Activated naive CD8-positive, alpha-beta T cell treated with anti-CD3 and anti-CD28 coated beads, Interleukin-2, amount 10 ng/mL, durations not matched to agents 7 days and 5 days (primary cell): ENCODE measurements around the gene COL9A1. TPM values are rescaled to one million over a fixed set of nuclear protein-coding genes. Genes with fewer than 3 reads are reported as not detected.

ENCODE experiments used
- ATAC-seq: fragments of 150-1000 bp; cut with Tn5 transposase; one replicate; pipeline ENCODE4 v1.10.0; 2021; ENCODE audit warnings: low read depth, moderate library complexity
- POLR2A ChIA-PET: fragments of 350-600 bp; sonication (Branson Sonifier 250); formaldehyde crosslinking; loops from one replicate; lab custom pipeline; 2021; ENCODE audit warnings: antibody characterized with exemption; lab: Charles Lee
- DNase-seq: peaks from one replicate; pipeline ENCODE4 v3.0.0; 2021
- H3K27ac Mint-ChIP-seq: one replicate; pipeline ENCODE4 v1.8.0; 2022; ENCODE audit warnings: mild to moderate bottlenecking, mixed read lengths
- H3K27me3 Mint-ChIP-seq: one replicate; pipeline ENCODE4 v1.8.0; 2022; ENCODE audit warnings: mild to moderate bottlenecking, moderate library complexity, mixed read lengths
- H3K36me3 Mint-ChIP-seq: one replicate; pipeline ENCODE4 v1.8.0; 2021; ENCODE audit warnings: mild to moderate bottlenecking, mixed read lengths
- H3K4me1 Mint-ChIP-seq: one replicate; pipeline ENCODE4 v1.8.0; 2021; ENCODE audit warnings: mixed read lengths
- H3K4me3 Mint-ChIP-seq: one replicate; pipeline ENCODE4 v1.8.0; 2022; ENCODE audit warnings: mild to moderate bottlenecking, moderate library complexity, mixed read lengths
- H3K9me3 Mint-ChIP-seq: one replicate; pipeline ENCODE4 v1.8.0; 2021; ENCODE audit warnings: mixed read lengths
- total RNA-seq, 2 experiments: library from RNA; stranded (reverse); gene quantifications; one replicate each; pipeline ENCODE4 v1.2.3, GENCODE V29; 2021

Gene COL9A1
- total RNA-seq, 2 experiments from 2014 or later = not detected

- peaks cover 2% of the 10 kb centered on the region for H3K27me3 Mint-ChIP-seq
- ATAC-seq (no peak), DNase-seq (no peak)
- H3K36me3 Mint-ChIP-seq = no peaks in the 10 kb centered on the region
- H3K4me1 Mint-ChIP-seq = no peaks in the 10 kb centered on the region
- H3K4me3 Mint-ChIP-seq = no peak overlapping the region
- no peaks in the 10 kb centered on the region for H3K9me3 Mint-ChIP-seq
- POLR2A ChIA-PET = no interaction called here
- H3K27ac Mint-ChIP-seq = no peak overlapping the region
Measured at GRCh38 chr6:70208235-70208790, 94.6 kb downstream of the COL9A1 start.

GRCh38 chr6:70198785-70199184, 104.1 kb downstream of the COL9A1 start:
- no peak overlapping the region for H3K4me3 Mint-ChIP-seq
- H3K27ac Mint-ChIP-seq = no peak overlapping the region
- no peaks in the 10 kb centered on the region for H3K36me3 Mint-ChIP-seq
- no peaks in the 10 kb centered on the region for H3K4me1 Mint-ChIP-seq
- no peaks in the 10 kb centered on the region for H3K9me3 Mint-ChIP-seq
- peaks cover 5% of the 10 kb centered on the region for H3K27me3 Mint-ChIP-seq
- ATAC-seq = no peak
- DNase-seq = no peak
- POLR2A ChIA-PET = no interaction called here

- H3K4me3 Mint-ChIP-seq = no peak overlapping the region
- ATAC-seq (no peak), DNase-seq (no peak)
- no peaks in the 10 kb centered on the region for H3K36me3 Mint-ChIP-seq
- POLR2A ChIA-PET = no interaction called here
- H3K4me1 Mint-ChIP-seq = no peaks in the 10 kb centered on the region
- peaks cover 7% of the 10 kb centered on the region for H3K27me3 Mint-ChIP-seq
- H3K27ac Mint-ChIP-seq = no peak overlapping the region
- no peaks in the 10 kb centered on the region for H3K9me3 Mint-ChIP-seq
Measured at GRCh38 chr6:70196531-70196930, 106.4 kb downstream of the COL9A1 start.

DNA sequence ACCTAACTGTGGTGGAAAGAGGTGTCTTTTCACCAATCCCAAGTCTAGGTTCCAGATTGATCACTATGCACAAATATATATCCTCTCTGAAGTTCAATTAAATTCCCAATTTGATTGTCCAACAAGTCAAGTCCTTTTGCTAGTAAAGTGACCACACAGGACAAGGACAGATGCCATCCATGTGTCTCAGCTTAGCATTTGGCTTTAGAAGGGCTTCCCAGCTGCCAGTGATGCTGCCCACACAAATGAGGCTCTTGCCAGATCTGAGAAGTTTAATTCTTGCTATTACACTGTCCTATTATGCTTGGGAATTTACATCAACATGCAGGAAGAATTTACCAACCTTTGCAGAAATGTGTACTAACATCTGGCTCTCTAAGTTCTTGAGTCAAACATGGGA, 108.5 kb downstream of the COL9A1 start:
- Mint-ChIP-seq H3K4me1 (no peaks in the 10 kb centered on the region), H3K27me3 (peaks cover 11% of the 10 kb centered on the region), H3K4me3 (no peak overlapping the region), H3K36me3 (no peaks in the 10 kb centered on the region), H3K27ac (no peak overlapping the region), H3K9me3 (no peaks in the 10 kb centered on the region)
- DNase-seq (no peak), ATAC-seq (no peak)
- POLR2A ChIA-PET = no interaction called here

- DNase-seq (no peak), ATAC-seq (no peak)
- Mint-ChIP-seq H3K4me3 (no peak overlapping the region), H3K4me1 (no peaks in the 10 kb centered on the region), H3K27me3 (peaks cover 7% of the 10 kb centered on the region), H3K27ac (no peak overlapping the region), H3K36me3 (no peaks in the 10 kb centered on the region), H3K9me3 (no peaks in the 10 kb centered on the region)
- POLR2A ChIA-PET = no interaction called here
Measured at GRCh38 chr6:70188202-70188601, 114.7 kb downstream of the COL9A1 start.

- DNase-seq = no peak
- no peak for ATAC-seq
- Mint-ChIP-seq H3K9me3 (no peaks in the 10 kb centered on the region), H3K27me3 (peaks cover 3% of the 10 kb centered on the region), H3K4me1 (no peaks in the 10 kb centered on the region), H3K36me3 (no peaks in the 10 kb centered on the region), H3K4me3 (no peak overlapping the region), H3K27ac (no peak overlapping the region)
- POLR2A ChIA-PET = no interaction called here
Measured at GRCh38 chr6:70186461-70186860, 116.4 kb downstream of the COL9A1 start.

DNA sequence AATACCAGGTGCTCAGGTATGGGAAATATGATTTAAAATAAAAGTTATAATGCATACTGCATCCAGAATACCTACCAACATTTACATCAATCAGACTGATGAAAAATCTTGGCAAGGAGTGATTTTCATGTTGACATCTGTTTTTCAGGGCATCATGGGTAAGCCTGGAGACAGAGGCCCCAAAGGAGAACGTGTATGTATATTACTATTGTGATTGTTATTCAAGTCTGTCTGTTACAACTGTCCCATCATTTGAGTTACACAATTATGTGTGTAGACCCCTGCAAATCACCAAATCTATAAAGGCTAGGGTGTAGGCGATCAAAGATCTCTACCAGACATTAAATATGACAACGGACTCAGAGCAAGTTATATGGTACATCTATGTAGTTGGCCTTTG, 118.2 kb downstream of the COL9A1 start:
- Mint-ChIP-seq H3K36me3 (no peaks in the 10 kb centered on the region), H3K4me3 (no peak overlapping the region), H3K27ac (no peak overlapping the region), H3K9me3 (no peaks in the 10 kb centered on the region), H3K4me1 (no peaks in the 10 kb centered on the region), H3K27me3 (no peaks in the 10 kb centered on the region)
- ATAC-seq = no peak
- no peak for DNase-seq
- POLR2A ChIA-PET = no interaction called here

DNA sequence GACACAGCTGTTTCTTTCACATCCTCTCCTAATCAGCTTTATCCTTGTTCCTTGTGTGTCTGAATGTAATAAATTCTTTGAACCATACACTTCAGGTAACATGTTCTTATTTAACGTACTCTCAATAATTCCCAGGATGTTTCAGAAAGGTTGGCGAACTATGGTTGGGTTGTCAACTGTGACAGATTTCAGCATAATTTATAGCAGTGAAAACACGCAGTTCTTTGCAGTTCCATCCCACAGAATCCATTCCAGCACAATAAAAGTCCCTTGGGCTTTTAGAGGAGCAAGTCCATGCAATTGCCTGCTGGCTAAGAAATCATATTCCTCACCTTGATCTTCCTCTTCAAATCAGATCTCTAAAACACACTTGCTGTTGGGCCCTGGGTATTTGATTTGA, 119.3 kb downstream of the COL9A1 start:
- no peaks in the 10 kb centered on the region for H3K9me3 Mint-ChIP-seq
- H3K27me3 Mint-ChIP-seq = no peaks in the 10 kb centered on the region
- no peak for ATAC-seq
- POLR2A ChIA-PET = no interaction called here
- no peak overlapping the region for H3K4me3 Mint-ChIP-seq
- no peak for DNase-seq
- no peaks in the 10 kb centered on the region for H3K4me1 Mint-ChIP-seq
- no peaks in the 10 kb centered on the region for H3K36me3 Mint-ChIP-seq
- H3K27ac Mint-ChIP-seq = no peak overlapping the region

DNA sequence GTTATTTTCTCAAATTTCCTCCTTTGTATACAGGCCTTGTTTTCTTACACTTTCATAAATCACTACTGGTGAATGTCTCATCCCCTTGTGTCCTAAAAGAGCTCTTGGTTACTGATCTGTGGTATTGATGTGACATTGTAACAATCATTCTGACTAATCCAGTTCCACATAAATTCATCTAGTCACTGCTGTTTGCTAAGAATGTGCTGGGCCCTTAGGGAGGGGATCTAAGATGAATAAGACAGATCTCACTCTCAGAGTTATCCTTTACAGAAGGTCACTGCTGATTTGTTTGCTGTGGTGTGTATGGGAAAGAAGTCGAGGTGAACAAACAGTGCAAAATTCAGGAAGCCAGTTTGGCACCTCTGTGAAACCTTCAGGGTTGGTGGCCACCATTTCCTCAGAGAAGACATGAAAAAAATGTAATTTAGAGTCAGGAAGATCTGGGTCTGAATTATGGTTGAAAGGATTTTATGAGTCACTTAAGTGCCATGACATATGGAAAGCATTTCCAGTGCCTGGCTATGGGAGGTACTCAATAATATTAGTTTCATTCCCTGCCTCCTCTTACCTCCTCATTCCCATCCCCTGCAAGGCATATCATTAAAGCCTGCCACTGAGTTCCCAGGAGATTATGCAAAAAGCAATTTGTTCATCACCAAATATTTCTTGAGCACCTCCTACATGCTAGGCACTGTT, 121.8 kb downstream of the COL9A1 start:
- Mint-ChIP-seq H3K27me3 (peaks cover 3% of the 10 kb centered on the region), H3K36me3 (no peaks in the 10 kb centered on the region), H3K4me3 (no peak overlapping the region), H3K4me1 (no peaks in the 10 kb centered on the region), H3K27ac (no peak overlapping the region), H3K9me3 (no peaks in the 10 kb centered on the region)
- ATAC-seq (no peak), DNase-seq (no peak)
- POLR2A ChIA-PET = no interaction called here

- peaks cover 3% of the 10 kb centered on the region for H3K27me3 Mint-ChIP-seq
- DNase-seq = no peak
- no peaks in the 10 kb centered on the region for H3K36me3 Mint-ChIP-seq
- no peak overlapping the region for H3K27ac Mint-ChIP-seq
- no peak overlapping the region for H3K4me3 Mint-ChIP-seq
- no peaks in the 10 kb centered on the region for H3K4me1 Mint-ChIP-seq
- POLR2A ChIA-PET = no interaction called here
- no peak for ATAC-seq
- H3K9me3 Mint-ChIP-seq = no peaks in the 10 kb centered on the region
Measured at GRCh38 chr6:70180183-70180900, 122.5 kb downstream of the COL9A1 start.

DNA sequence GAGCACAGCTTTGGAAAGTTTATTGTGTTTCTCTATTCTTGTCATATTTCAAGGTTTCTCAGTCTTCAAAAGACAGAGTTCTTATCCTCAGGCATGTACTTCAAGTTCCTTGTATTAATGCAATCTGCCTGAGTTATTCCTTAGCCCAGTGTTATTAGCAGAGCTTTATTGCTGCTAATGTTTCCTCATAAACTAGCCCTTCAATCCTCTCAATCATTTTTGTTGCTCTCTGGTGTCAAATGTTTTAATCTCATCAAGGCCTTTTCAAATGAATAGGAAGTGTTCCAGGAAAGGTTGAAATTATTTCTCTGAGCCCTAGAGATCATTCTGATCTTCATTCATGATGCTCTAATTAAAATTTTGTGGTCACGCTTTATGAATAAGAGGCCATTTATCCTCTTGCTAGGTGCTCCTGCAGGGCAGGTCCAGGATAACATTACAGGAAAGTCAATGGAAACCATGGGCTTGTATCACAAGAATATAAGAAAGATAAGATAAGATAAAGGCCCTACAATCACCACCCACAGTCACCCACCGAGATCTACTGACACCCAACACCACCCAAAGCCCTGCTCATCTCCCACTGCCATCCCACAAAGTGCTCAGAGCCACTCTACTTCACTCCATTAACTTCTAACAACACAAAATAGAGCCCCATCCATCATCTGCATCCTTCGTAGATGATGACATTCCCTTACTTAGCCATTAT, 125.9 kb downstream of the COL9A1 start:
- ATAC-seq = no peak
- POLR2A ChIA-PET = no interaction called here

GRCh38 chr6:70175770-70176169, 127.1 kb downstream of the COL9A1 start:
- Mint-ChIP-seq H3K27me3 (peaks cover 3% of the 10 kb centered on the region), H3K36me3 (no peaks in the 10 kb centered on the region), H3K27ac (no peak overlapping the region), H3K4me3 (no peak overlapping the region), H3K4me1 (no peaks in the 10 kb centered on the region), H3K9me3 (no peaks in the 10 kb centered on the region)
- POLR2A ChIA-PET = no interaction called here
- DNase-seq = no peak
- no peak for ATAC-seq

More for the DNA sequence above, 125.9 kb downstream of the COL9A1 start:
- H3K9me3 Mint-ChIP-seq = no peaks in the 10 kb centered on the region
- H3K27me3 Mint-ChIP-seq = peaks cover 3% of the 10 kb centered on the region
- DNase-seq = no peak
- H3K4me3 Mint-ChIP-seq = no peak overlapping the region
- no peaks in the 10 kb centered on the region for H3K36me3 Mint-ChIP-seq
- no peaks in the 10 kb centered on the region for H3K4me1 Mint-ChIP-seq
- H3K27ac Mint-ChIP-seq = no peak overlapping the region

- POLR2A ChIA-PET = no interaction called here
Measured at GRCh38 chr6:70172252-70172651, 130.6 kb downstream of the COL9A1 start.

More at GRCh38 chr6:70172252-70172651, 130.6 kb downstream of the COL9A1 start:
- no peak overlapping the region for H3K27ac Mint-ChIP-seq
- DNase-seq (no peak), ATAC-seq (no peak)
- H3K36me3 Mint-ChIP-seq = no peaks in the 10 kb centered on the region
- peaks cover 8% of the 10 kb centered on the region for H3K27me3 Mint-ChIP-seq
- no peaks in the 10 kb centered on the region for H3K4me1 Mint-ChIP-seq
- H3K4me3 Mint-ChIP-seq = no peak overlapping the region
- H3K9me3 Mint-ChIP-seq = no peaks in the 10 kb centered on the region
